GM19468 (cell line): ENCODE measurements around the gene TMEM236.

Source experiments
- ATAC-seq: cut with Tn5 transposase; IDR thresholded peaks from one replicate; pipeline ENCODE4 v1.9.1; 2021; ENCODE audit warnings: mild to moderate bottlenecking, moderate library complexity, moderate number of reproducible peaks; ENCODE audit not compliant: unreplicated experiment; ENCODE audit errors: extremely low read depth

The TMEM236 gene

DNA sequence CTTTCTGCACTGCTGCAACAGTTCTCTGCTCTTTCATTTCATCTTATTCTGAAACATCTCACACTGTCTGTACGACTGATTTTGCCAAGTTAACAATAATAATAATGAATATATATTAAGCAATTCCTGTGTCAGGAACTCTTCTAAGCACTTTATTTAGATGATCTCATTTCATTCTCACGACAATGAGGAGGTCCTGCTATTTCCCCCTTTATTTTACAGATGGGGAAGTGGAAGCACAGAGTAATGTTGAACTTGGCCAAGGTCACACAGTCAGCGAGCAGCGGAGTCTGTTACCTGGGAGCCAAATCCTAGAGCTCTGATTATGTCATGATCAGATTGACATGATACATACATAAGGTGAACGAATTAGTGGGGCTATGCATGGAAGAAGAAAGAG is 63.0 kb downstream of the TMEM236 start:
- no peak for ATAC-seq

DNA sequence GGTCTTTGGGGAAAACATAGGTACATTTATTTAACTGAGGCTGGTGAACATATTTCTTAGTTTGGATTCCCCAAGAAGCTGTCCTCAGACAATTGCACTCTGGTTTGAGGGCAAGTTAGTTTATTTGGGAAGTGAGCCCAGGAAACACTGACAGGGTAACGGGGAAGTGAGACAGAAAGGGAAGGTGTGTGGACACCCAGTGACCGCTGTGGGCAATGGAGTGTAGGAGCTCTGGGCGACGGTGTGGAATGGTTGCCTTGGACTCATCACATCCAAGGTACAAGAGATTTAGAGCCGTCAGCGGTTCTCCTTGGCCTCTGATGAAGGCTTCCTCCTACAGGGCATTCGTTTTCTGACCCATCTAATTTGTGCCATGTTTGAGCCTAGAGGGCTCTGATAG is 64.2 kb downstream of the TMEM236 start:
- no peak for ATAC-seq

DNA sequence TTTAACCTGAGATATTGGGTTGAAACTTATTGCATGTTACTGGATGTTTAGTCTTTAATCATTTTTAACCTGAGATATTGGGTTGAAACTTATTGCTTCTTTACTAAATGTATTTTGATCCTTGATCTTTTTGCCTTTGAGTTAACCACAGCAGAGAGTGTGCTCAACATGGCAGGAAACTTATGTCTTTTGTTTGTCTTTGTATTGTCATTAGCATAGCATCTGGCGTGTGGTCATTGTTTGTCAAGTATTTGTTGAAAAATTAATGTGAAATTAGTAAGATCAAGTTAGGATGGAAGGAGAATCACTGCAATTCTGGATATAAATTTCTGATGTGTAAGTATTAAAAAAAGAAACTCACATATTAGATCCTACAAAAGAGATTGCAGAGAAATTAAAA is 65.3 kb downstream of the TMEM236 start:
- ATAC-seq: no peak

DNA sequence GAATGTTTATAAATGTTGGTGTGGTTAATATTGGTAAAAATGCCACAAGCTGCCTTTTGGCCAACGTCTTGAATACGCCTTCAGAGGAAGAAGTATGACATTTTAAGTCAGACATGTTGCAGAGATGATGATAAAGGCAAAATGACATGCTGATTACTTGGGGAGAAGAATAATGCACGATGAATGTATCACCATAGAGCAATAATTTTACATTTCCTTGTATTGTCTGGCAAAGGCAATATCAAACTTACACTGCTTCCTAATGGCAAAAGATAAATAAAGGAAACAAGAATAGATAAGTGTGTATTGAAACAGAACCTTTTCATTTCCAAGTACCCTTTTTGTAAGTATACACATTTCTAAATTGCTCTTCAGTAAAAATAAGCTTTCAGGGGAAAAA is 65.8 kb downstream of the TMEM236 start:
- no peak for ATAC-seq

DNA sequence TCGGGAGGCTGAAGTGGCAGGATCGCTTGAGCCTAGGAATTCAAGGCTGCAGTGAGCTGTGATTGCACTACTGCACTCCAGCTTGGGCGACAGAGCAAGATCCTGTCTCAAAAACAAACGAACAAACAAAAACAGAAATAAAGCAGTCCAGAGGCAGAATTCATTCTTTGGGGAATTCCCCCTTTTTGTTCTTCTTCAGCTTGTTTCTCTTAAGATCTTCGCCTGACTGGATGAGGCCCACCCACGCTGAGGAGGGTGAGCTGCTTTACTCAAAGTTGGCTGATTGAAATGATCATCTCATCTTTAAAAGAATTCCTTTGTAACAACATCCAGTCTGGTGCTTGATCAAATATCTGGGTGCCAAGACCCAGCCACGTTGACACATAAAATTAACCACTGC is 67.8 kb downstream of the TMEM236 start:
- no peak for ATAC-seq

DNA sequence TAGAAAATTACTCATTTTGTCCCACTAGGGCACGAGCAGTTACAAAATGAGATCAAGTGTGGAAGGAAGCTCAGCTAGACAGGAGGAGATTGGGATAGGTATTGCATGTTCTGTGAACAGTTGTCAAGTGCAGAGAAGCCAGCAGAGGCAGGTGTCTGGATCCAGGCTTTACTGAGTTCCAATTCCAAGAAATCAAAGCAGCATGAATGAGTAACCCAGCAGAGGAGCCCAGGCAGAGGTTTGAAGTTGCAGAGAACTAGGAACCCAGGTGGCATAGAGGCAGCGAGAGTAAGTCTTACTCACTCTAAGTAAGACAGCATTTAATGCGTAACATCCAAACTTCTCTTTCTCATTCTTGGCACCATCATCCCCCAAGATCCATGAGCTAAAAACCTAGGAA is 68.9 kb downstream of the TMEM236 start:
- ATAC-seq: no peak

DNA sequence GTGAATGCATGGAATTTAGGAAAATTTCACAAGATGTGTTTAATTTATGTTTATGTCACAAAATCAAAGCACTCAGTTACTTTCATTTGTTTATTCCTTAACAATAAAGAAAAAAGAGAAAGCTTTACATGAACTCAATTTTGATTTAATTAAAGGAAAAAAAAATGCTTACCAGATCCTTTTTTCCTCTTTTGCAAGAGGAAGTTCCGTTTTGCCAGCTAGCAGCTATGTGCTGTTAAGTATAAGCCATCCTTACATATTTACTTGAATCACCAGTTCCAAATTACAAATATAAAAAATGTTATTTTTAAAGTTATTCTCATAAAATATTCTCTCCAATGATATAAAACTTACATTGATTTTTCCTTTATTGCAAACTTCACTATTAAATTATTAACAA is 69.9 kb downstream of the TMEM236 start:
- ATAC-seq: no peak

DNA sequence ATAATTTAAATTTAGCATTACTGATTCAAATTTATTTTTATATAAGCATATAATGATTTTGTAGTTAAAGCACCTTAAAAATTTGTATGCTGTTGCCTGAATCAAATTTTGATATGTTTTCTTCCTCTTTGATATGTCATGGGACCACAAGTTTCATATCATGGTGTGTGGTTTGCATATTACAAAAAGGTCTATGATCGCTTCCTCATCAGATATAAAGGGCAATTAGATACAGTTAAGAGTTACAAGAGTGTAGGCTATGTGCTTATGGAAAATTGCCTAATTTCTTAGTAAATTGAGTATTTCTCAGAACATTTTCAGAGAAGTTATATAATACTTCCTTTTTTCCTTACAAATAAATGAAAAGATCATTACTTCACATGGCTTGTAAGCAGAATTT is 79.3 kb downstream of the TMEM236 start:
- no peak for ATAC-seq

DNA sequence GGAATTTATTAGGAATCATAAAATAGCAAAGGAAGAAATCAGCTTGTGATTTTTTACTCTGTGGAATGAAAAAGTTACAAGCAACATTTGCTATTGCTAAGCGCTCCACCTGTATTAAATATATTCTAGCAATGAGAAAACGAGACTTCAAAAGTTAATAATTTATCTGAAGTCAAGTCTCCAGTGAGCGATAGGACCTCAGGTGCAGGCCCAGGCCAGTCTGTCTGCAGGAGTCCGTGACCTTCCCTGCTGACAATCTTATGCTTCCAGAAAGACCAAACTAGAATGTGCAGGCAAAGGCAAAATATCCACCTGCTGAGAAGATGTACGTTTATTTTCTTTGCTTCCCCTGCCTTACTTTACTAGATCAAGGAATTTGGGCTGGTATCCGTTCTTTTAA is 79.9 kb downstream of the TMEM236 start:
- no peak for ATAC-seq

DNA sequence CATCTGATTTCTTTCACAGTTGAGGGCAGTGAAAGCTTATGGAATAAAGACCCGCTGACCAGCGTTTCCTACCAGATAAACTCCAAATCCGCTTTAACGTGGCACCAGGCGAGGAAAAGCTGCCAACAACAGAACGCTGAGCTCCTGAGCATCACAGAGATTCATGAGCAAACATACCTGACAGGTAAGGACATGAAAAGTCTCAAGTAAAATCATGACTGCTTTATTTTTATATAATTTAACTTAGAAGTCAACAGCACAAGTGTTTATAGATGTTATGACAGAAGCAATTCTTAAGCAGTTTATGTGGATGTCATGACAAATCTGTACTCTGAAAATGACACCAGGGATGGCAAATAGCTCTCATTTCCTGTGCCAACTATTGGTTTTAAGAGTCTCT is 81.7 kb downstream of the TMEM236 start:
- no peak for ATAC-seq

DNA sequence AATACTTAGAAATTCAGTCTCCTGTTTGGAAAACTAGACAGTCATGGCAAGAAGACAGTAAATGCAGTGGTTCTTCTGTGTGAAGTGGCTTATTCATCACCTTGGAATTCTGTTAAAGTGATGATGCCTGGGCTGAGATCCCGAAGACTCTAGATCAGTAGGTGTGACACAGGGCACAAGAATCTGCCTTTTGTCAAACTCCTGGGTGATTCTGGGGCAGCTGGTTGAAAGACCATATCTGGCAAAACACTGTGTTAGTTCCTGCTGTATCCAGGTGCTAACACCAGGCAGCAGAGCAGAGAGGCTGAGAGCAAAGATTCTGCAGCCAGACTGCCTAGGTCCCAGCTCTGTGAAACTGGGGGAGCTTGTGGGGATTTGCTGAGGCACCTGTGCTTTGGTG is 83.7 kb downstream of the TMEM236 start:
- ATAC-seq: no peak

DNA sequence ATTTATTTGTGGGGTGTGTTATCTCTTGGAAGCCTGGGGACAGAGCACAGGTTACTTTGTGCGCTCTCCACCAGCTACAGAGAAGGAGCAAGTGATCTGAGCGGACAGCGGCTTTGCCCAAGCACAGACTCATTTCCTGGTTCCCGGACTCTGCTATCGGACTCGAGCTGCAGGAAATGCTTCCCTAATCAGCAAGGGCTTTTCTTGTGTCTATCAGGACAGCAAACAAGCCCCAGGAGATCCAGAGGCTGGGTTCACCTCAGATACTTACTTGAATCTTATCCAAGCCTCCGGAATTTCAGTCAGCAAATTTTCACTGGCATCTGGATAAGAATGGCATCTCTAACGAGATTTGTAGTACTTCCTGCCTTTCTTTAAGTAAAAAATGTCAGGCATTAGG is 84.9 kb downstream of the TMEM236 start:
- ATAC-seq: no peak

DNA sequence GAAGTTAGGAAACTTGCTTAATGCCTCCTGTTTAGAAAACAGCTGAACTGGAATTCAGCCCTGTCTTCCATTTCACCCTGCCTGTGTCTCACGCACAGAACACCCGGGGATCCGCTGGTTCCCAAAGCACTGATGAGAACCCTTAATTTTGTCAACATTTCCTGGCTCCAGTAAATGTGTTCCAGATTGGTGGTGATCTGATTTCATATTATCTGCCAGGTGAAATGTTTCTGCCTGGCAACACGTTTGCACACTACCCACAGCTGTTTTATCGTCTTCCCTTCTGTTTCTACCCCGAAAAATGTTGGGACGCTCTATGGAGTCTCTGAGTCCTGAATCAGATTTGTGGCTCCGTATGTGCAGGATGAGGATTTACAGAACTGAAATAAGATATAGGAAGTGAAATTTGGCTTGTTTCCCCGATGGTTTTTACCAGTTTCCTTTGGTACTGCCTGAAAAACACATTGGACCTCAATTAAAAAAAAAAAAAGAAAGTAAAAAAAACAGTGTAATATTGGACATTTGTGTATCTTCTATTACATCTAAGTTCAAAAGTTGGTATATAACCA is 86.2 kb downstream of the TMEM236 start:
- no peak for ATAC-seq

DNA sequence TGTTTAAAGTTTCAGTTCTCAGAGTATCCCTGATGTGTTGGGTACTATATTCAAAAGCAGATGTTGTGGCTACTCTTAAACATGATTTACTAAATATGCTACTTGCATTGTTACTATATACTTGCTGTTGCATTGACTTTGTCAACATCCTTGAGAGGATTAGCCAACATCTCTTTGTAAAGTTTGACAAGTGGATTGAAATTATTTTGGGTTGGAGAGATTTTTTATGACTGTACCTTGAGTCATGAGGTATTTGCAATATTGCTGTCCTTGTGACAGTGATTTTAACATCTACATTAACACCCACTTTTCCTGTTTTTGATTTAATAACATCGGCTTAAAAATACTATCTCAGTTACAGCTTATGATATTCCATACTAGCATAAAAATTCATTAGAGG is 89.0 kb downstream of the TMEM236 start:
- ATAC-seq: no peak

DNA sequence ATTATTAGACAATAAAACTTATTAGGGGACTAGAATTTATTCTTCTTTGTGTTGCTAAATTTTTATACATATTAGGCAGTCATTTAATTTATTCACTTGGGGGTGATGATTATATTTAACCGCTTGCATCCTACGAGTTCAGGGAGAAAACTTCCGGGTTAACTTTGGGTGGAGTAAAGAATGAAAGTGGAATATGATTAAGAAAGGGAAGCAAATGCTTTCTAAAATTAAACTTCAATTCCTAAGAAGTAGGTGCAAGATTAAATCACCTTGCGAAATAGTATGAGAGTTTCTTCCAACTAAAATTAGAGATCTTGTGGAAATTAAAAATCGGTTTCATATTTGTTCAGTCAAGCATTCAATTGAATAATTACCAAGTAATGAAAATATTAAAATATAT is 90.6 kb downstream of the TMEM236 start:
- ATAC-seq: no peak

DNA sequence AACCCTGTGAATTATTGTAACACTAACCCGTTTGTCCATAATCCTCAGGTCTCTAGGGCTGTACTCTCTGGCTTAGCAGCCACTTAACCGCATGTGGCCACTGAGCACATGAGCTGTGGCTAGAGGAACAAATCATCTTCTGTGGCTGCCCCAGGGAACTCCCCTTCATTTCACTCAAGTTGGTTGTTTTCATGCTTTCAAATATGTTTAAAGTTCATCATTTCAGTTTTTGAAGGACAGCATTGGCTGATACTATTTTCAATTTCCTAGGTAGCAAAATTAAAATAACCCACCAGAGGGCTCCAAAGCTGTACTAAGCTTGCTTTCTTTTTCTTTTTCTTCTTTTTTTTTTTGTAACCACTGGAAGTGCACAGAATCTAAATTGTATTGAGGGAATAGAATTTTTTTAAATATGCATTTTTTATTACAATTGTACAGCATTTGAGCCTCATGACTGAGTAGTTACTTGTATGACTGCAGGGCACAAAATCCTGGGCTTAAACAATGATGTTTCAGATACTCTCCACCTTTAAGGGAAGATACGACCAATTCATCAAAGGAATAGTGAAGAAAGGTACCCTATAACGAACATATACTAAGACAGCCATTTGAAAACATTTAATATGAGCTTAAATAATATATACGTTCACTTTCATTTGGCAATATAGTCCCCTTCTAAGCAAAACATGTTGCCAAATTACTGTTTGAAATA is 95.7 kb downstream of the TMEM236 start:
- no peak for ATAC-seq

DNA sequence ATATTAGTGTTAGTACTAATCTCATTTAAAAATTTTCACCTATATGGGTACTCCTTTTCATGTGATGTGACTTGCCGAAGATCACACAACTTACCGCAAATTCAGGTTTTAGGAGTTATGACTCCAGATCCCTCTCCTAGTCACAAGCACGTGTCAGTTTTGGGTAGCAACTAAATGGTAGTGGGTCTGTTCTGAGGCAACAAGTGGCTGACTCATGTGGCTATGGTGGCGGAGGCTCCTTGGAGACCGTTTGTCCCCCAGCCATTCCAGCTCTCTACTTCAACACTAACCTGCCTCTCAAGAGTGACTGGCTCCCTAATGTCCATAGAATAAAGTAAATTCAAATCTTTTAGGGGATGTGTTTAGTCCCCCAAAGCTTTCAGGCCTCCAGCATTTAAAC is 96.6 kb downstream of the TMEM236 start:
- no peak for ATAC-seq
